H9 (cell line): ENCODE data around the gene FNDC3B. TPM values are rescaled to one million over a fixed set of nuclear protein-coding genes. Genes with fewer than 3 reads are reported as not detected.

Experiments
- DNase-seq: peaks from one replicate; pipeline ENCODE4 v3.0.0-alpha.2; 2017
- H2AFZ ChIP-seq: one replicate; pipeline ENCODE4 v1.6.1; 2013; ENCODE audit warnings: mild to moderate bottlenecking, low read length, control low read depth, moderate library complexity
- H2AK5ac ChIP-seq: 2 replicates; pipeline ENCODE4 v1.6.1; 2013; ENCODE audit warnings: low read length, control low read depth, mixed read lengths; ENCODE audit not compliant: insufficient read length
- H2BK120ac ChIP-seq: one replicate; pipeline ENCODE4 v1.6.1; 2013; ENCODE audit warnings: low read depth, mild to moderate bottlenecking, low read length, control low read depth, inconsistent platforms; ENCODE audit not compliant: poor library complexity, severe bottlenecking
- H2BK12ac ChIP-seq: 2 replicates; pipeline ENCODE4 v1.6.1; 2013; ENCODE audit warnings: low read length, control low read depth, mixed read lengths, low read depth; ENCODE audit not compliant: insufficient read length
- H2BK15ac ChIP-seq: 2 replicates; pipeline ENCODE4 v1.6.1; 2013; ENCODE audit warnings: low read depth, low read length, control low read depth
- H2BK20ac ChIP-seq: one replicate; pipeline ENCODE4 v1.6.1; 2013; ENCODE audit warnings: low read depth, mild to moderate bottlenecking, low read length, control low read depth, inconsistent platforms; ENCODE audit not compliant: poor library complexity, severe bottlenecking
- H2BK5ac ChIP-seq: 2 replicates; pipeline ENCODE4 v1.6.1; 2013; ENCODE audit warnings: low read length, control low read depth, mixed read lengths; ENCODE audit not compliant: insufficient read length
- H3K14ac ChIP-seq: 2 replicates; pipeline ENCODE4 v1.6.1; 2013; ENCODE audit warnings: low read length, control low read depth; ENCODE audit not compliant: insufficient read depth
- H3K18ac ChIP-seq: 2 replicates; pipeline ENCODE4 v1.6.1; 2013; ENCODE audit warnings: low read depth, mild to moderate bottlenecking, mixed read lengths, low read length, control low read depth; ENCODE audit not compliant: insufficient read length
- H3K23ac ChIP-seq: 2 replicates; pipeline ENCODE4 v1.6.1; 2013; ENCODE audit warnings: low read length, control low read depth, mixed read lengths, low read depth; ENCODE audit not compliant: insufficient read length
- H3K23me2 ChIP-seq: 2 replicates; pipeline ENCODE4 v1.6.1; 2013; ENCODE audit warnings: low read depth, mild to moderate bottlenecking, mixed read lengths, low read length, control low read depth; ENCODE audit not compliant: insufficient read length, poor library complexity, severe bottlenecking
- H3K27ac ChIP-seq: 2 replicates; pipeline ENCODE4 v1.5.1; 2013; ENCODE audit warnings: low read length, control low read depth, mixed read lengths, low read depth; ENCODE audit not compliant: insufficient read length
- H3K27me3 ChIP-seq: 2 replicates; pipeline ENCODE4 v1.6.1; 2013; ENCODE audit warnings: low read length, control low read depth, inconsistent platforms; ENCODE audit not compliant: insufficient read depth
- H3K4ac ChIP-seq: 2 replicates; pipeline ENCODE4 v1.6.1; 2013; ENCODE audit warnings: low read depth, mild to moderate bottlenecking, control low read depth, inconsistent platforms, low read length, moderate library complexity
- H3K4me1 ChIP-seq: 2 replicates; pipeline ENCODE4 v1.6.1; 2013; ENCODE audit warnings: low read length, control low read depth, inconsistent platforms; ENCODE audit not compliant: insufficient read depth
- H3K4me2 ChIP-seq: 2 replicates; pipeline ENCODE4 v1.6.1; 2013; ENCODE audit warnings: low read length, control low read depth, mixed read lengths; ENCODE audit not compliant: insufficient read length, insufficient read depth
- H3K56ac ChIP-seq: 2 replicates; pipeline ENCODE4 v1.6.1; 2013; ENCODE audit warnings: low read depth, mild to moderate bottlenecking, mixed read lengths, low read length, control low read depth; ENCODE audit not compliant: insufficient read length
- H3K79me1 ChIP-seq: 2 replicates; pipeline ENCODE4 v1.6.1; 2013; ENCODE audit warnings: low read depth, mild to moderate bottlenecking, moderate library complexity, low read length, control low read depth, inconsistent platforms; ENCODE audit not compliant: insufficient read depth, poor library complexity, severe bottlenecking
- H3K79me2 ChIP-seq: 2 replicates; pipeline ENCODE4 v1.6.1; 2013; ENCODE audit warnings: low read length, control low read depth, inconsistent platforms; ENCODE audit not compliant: insufficient read depth
- H3K9ac ChIP-seq: 2 replicates; pipeline ENCODE4 v1.6.1; 2013; ENCODE audit warnings: low read length, control low read depth, mixed read lengths; ENCODE audit not compliant: insufficient read length; ENCODE audit errors: extremely low read depth
- H3K9me3 ChIP-seq: one replicate; pipeline ENCODE4 v1.6.1; 2013; ENCODE audit warnings: low read depth, low read length, inconsistent platforms; ENCODE audit not compliant: control insufficient read depth
- H3T11ph ChIP-seq: one replicate; pipeline ENCODE4 v1.6.1; 2013; ENCODE audit warnings: mild to moderate bottlenecking, low read length, control low read depth, inconsistent platforms
- H4K20me1 ChIP-seq: one replicate; pipeline ENCODE4 v1.6.1; 2013; ENCODE audit not compliant: control insufficient read depth, insufficient read length, insufficient read depth
- H4K5ac ChIP-seq: 2 replicates; pipeline ENCODE4 v1.6.1; 2013; ENCODE audit warnings: low read depth, mild to moderate bottlenecking, mixed read lengths, low read length, control low read depth; ENCODE audit not compliant: insufficient read length
- H4K8ac ChIP-seq: replicated peaks from 2 replicates; pipeline ENCODE4 v1.6.1; 2013; ENCODE audit warnings: low read length, control low read depth, mixed read lengths, low read depth; ENCODE audit not compliant: insufficient read length
- H4K91ac ChIP-seq: 2 replicates; pipeline ENCODE4 v1.6.1; 2013; ENCODE audit warnings: low read depth, mild to moderate bottlenecking, moderate library complexity, mixed read lengths, low read length, control low read depth; ENCODE audit not compliant: insufficient read length
- H3K27ac Mint-ChIP-seq, 3 experiments: 2 replicates in 2 of 3; 3 replicates in 1 of 3; pipeline ENCODE4 v1.8.0; 2020 to 2021; ENCODE audit warnings: mixed read lengths in 3 of 3, mild to moderate bottlenecking in 1 of 3, moderate library complexity in 1 of 3
- H3K27me3 Mint-ChIP-seq: 2 replicates; pipeline ENCODE4 v1.8.0; 2021; ENCODE audit warnings: low read depth, mild to moderate bottlenecking, moderate library complexity, mixed read lengths
- H3K36me3 Mint-ChIP-seq, 3 experiments: 2 replicates in 2 of 3; 3 replicates in 1 of 3; pipeline ENCODE4 v1.8.0; 2020 to 2021; ENCODE audit warnings: low read depth in 3 of 3, mixed read lengths in 3 of 3; ENCODE audit not compliant: insufficient read depth in 1 of 3
- H3K4me1 Mint-ChIP-seq, 2 experiments: 2 replicates each; pipeline ENCODE4 v1.8.0; 2020; ENCODE audit warnings: mixed read lengths in 2 of 2
- H3K4me3 Mint-ChIP-seq, 2 experiments: 2 replicates in 1 of 2; 3 replicates in 1 of 2; pipeline ENCODE4 v1.8.0; 2020 to 2021; ENCODE audit warnings: mild to moderate bottlenecking in 2 of 2, mixed read lengths in 2 of 2, moderate library complexity in 1 of 2
- H3K9me3 Mint-ChIP-seq, 2 experiments: 2 replicates in 1 of 2; 3 replicates in 1 of 2; pipeline ENCODE4 v1.8.0; 2020; ENCODE audit warnings: mild to moderate bottlenecking in 2 of 2, mixed read lengths in 2 of 2, moderate library complexity in 1 of 2
- CTCF ChIP-seq: fragments of 200-600 bp; sonication (generic); conservative IDR thresholded peaks from 3 replicates; pipeline ENCODE4 v1.8.0; 2021; ENCODE audit warnings: antibody characterized with exemption, mild to moderate bottlenecking
- WGBS: extraction: QIAGEN DNeasy Blood & Tissue Kit; methylation state at CpG from one replicate; pipeline ENCODE4 v1.1.7; 2013; ENCODE audit warnings: missing lambda C conversion rate, low lambda C conversion rate, mixed read lengths; ENCODE audit not compliant: insufficient read length; ENCODE audit errors: extremely low coverage; 5-methylcytosine and 5-hydroxymethylcytosine counted together
- total RNA-seq: library from RNA; stranded (reverse); gene quantifications from 2 replicates; pipeline ENCODE4 v1.2.1, GENCODE V29; 2021

FNDC3B gene
- total RNA-seq, 1 experiment from 2014 or later: 43.8 TPM

GRCh38 chr3:172193436-172193835 is 154.1 kb downstream of the FNDC3B start:
- Histone ChIP-seq H2AFZ (no peak overlapping the region), H3K14ac (no peak overlapping the region), H3K79me2 (peaks cover 1% of the 10 kb centered on the region; the same call in 1 of the 2 replicates), H3K27ac (no peak overlapping the region), H2BK120ac (no peak overlapping the region), H3K4me1 (no peaks in the 10 kb centered on the region), H3K4me2 (no peak overlapping the region), H2AK5ac (no peak overlapping the region), H3K23ac (no peak overlapping the region), H3K9me3 (no peaks in the 10 kb centered on the region), H2BK12ac (peak overlapping the region; percentile 67), H2BK5ac (no peak overlapping the region), H3K27me3 (no peaks in the 10 kb centered on the region), H3K79me1 (peaks cover under 1% of the 10 kb centered on the region), H4K5ac (no peak overlapping the region), H3K18ac (no peak overlapping the region), H4K8ac (no peak overlapping the region), H3K23me2 (no peaks in the 10 kb centered on the region), H4K20me1 (no peaks in the 10 kb centered on the region), H4K91ac (no peak overlapping the region), H3K56ac (no peak overlapping the region), H2BK20ac (no peak overlapping the region), H2BK15ac (no peak overlapping the region), H3K9ac (no peak overlapping the region), H3T11ph (no peak overlapping the region), H3K4ac (no peak overlapping the region)
- Mint-ChIP-seq H3K27ac (peak overlapping the region; percentile 5 to 81 (median 18); a peak in 3 of 7 replicates), H3K4me1 (peaks cover 13 to 18% of the 10 kb centered on the region in 2 experiments), H3K4me3 (no peak overlapping the region), H3K36me3 (peaks cover 5 to 8% (median 6%) of the 10 kb centered on the region in 3 experiments; a peak in 6 of 7 replicates), H3K27me3 (no peaks in the 10 kb centered on the region), H3K9me3 (0 out of 5 replicates have a peak, but pooled peaks cover 0 to 4% of the 10 kb centered on the region in 2 experiments)
- WGBS: no CpG with 5 or more reads among the region's 1 CpG
- TF ChIP-seq CTCF: no peak
- no peak for DNase-seq
